K562 (cell line): Measurements from ENCODE around the gene SLC16A6. TPM values are rescaled to one million over a fixed set of nuclear protein-coding genes. Genes with fewer than 3 reads are reported as not detected.

Source experiments
- BCOR ChIP-seq: fragments of 450-650 bp; IDR thresholded peaks from 2 replicates; pipeline ENCODE4 v1.6.1; 2016
- FOXM1 ChIP-seq, 2 experiments: fragments of 450-650 bp in 1 of 2; sonication (generic) in 1 of 2; formaldehyde crosslinking in 1 of 2; IDR thresholded peaks; 2 replicates each; pipeline versions ENCODE4 v1.6.1 to v1.9.0; 2017 to 2022; ENCODE audit warnings: low read depth in 2 of 2, mild to moderate bottlenecking in 2 of 2, missing genetic modification reagents in 1 of 2, moderate library complexity in 1 of 2
- HSF4 ChIP-seq: fragments of 250-450 bp; sonication (Bioruptor Pico); IDR thresholded peaks from 2 replicates; pipeline ENCODE4 v2.1.2; 2022; ENCODE audit warnings: mild to moderate bottlenecking, moderate library complexity, borderline replicate concordance
- PHTF2 ChIP-seq: fragments of 250-450 bp; sonication (Bioruptor Pico); IDR thresholded peaks from 2 replicates; pipeline ENCODE4 v1.5.0; 2021; ENCODE audit warnings: mild to moderate bottlenecking
- POLR2H ChIP-seq: IDR thresholded peaks from 2 replicates; pipeline ENCODE4 v1.6.1; 2016; ENCODE audit warnings: missing genetic modification characterization, low read depth, mild to moderate bottlenecking, control low read depth, missing compliant biosample characterization, moderate library complexity
- THRAP3 ChIP-seq: fragments of 450-650 bp; IDR thresholded peaks from 2 replicates; pipeline ENCODE4 v1.6.1; 2016; ENCODE audit warnings: mild to moderate bottlenecking, inconsistent platforms, borderline replicate concordance
- ZFP30 ChIP-seq: fragments of 250-450 bp; sonication (Bioruptor Pico); IDR thresholded peaks from 2 replicates; pipeline ENCODE4 v1.8.0; 2022; ENCODE audit warnings: moderate library complexity, mild to moderate bottlenecking, inconsistent platforms, borderline replicate concordance
- ZNF507 ChIP-seq: conservative IDR thresholded peaks from 2 replicates; pipeline ENCODE4 v1.6.1; 2017; ENCODE audit warnings: missing genetic modification characterization, missing compliant biosample characterization
- polyA plus RNA-seq, 8 experiments: library from polyadenylated mRNA; depleted of rRNA in 4 of 8; stranded (reverse) in 5 of 8; unstranded in 3 of 8; fragments of >200 nt; fragmentation: Nextera tagmentation in 2 of 8; fragmentation: Illumina TruSeq in 1 of 8; extraction: Ambion mirVana in 2 of 8; extraction: Trizol in 1 of 8; gene quantifications; 2 replicates each; pipeline versions ENCODE4 v1.2.1 to v1.2.3, GENCODE V29; 2011 to 2014; ENCODE audit warnings: inconsistent platforms in 1 of 8, missing spikeins in 1 of 8
- total RNA-seq, 7 experiments: library from RNA; depleted of rRNA in 6 of 7; stranded (reverse); fragments of >200 nt in 6 of 7; fragmentation: Illumina TruSeq in 2 of 7; extraction: Trizol in 2 of 7; gene quantifications; 2 replicates each; pipeline versions ENCODE4 v1.2.1 to v1.2.3, GENCODE V29; 2011 to 2021; ENCODE audit warnings: low replicate concordance in 1 of 7
- TF ChIP-seq, protein P1 (sequence below): fragments of 250-450 bp; sonication (Bioruptor Pico); IDR thresholded peaks from 2 replicates; pipeline ENCODE4 v1.4.0; 2020
- TF ChIP-seq, protein P2 (sequence below): IDR thresholded peaks from 3 replicates; pipeline ENCODE4 v1.6.1; 2011; ENCODE audit warnings: borderline replicate concordance, mild to moderate bottlenecking, moderate library complexity; ENCODE audit not compliant: insufficient read length; ENCODE audit errors: extremely low read depth
- TF ChIP-seq, protein P3 (sequence below): fragments of 450-650 bp; IDR thresholded peaks from 2 replicates; pipeline ENCODE4 v1.6.1; 2016; ENCODE audit warnings: low read depth
- TF ChIP-seq, protein P4 (sequence below): sonication (generic); formaldehyde crosslinking; IDR thresholded peaks from 2 replicates; pipeline ENCODE4 v1.8.0; 2022; ENCODE audit warnings: mild to moderate bottlenecking, missing genetic modification reagents

SLC16A6 gene
- total and polyA plus RNA-seq, 9 of the 15 experiments (the other 6 are each of a cell fraction or from before 2014, with no cell fraction given): 0.05 to 0.31 (median 0.15) TPM

DNA sequence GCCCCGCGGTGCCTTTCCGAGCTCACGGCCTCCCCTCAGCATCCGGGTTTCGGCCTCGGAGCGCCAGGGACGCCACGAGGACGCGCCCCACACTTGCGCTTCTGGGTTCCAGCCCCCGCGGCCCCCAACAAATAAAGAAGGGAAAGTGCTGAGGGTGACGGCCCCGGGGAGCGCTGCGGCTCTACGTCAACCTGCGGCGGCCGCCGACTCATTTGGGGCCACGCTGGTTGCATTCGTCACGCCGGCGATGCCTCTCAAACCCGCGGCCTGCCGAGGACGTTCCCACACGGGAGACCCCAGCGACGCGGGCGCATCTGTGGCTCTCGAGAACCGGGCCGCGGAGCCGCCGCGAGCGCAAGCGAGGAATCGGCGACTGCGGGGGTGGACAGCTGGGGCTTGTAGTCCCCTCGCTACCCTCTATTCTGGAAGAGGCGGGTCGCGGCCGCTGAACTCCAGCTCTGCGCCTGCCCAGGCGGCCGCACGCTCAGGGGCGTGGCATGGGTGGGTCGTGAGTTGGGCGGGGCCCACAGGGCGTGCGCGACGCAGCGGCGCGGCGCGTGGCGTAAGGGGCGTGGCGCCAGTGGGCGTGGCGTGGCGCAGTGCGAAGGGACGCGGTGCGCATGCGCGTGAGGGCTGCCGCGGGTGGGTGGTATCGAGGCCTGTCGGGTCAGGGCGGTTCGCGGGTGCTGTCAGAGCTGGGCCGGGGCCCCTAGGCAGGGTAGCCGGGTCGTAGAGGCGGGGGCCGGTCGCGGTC is 43.3 kb downstream of the SLC16A6 start, which contains the start of gene AMZ2 (continued):
- TF ChIP-seq, protein P1, sequence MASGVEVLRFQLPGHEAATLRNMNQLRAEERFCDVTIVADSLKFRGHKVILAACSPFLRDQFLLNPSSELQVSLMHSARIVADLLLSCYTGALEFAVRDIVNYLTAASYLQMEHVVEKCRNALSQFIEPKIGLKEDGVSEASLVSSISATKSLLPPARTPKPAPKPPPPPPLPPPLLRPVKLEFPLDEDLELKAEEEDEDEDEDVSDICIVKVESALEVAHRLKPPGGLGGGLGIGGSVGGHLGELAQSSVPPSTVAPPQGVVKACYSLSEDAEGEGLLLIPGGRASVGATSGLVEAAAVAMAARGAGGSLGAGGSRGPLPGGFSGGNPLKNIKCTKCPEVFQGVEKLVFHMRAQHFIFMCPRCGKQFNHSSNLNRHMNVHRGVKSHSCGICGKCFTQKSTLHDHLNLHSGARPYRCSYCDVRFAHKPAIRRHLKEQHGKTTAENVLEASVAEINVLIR: 0 out of 2 replicates have a peak, but pooled peaks have one; percentile 14
- TF ChIP-seq THRAP3 (no peak), ZFP30 (no peak), PHTF2 (CRISPR knock-in tag) (no peak), FOXM1 (IDR thresholded peaks at IDR 0.05; ENCODE audit: low read depth) (no peak), FOXM1 (CRISPR knock-in tag; IDR thresholded peaks at IDR 0.05; ENCODE audit: low read depth) (0 out of 2 replicates have a peak, but pooled peaks have one; percentile 6), BCOR (0 out of 2 replicates have a peak, but pooled peaks have one; percentile 6), POLR2H (tag) (peak; percentile 77), HSF4 (no peak), ZNF507 (tag) (no peak)
- TF ChIP-seq, protein P2, sequence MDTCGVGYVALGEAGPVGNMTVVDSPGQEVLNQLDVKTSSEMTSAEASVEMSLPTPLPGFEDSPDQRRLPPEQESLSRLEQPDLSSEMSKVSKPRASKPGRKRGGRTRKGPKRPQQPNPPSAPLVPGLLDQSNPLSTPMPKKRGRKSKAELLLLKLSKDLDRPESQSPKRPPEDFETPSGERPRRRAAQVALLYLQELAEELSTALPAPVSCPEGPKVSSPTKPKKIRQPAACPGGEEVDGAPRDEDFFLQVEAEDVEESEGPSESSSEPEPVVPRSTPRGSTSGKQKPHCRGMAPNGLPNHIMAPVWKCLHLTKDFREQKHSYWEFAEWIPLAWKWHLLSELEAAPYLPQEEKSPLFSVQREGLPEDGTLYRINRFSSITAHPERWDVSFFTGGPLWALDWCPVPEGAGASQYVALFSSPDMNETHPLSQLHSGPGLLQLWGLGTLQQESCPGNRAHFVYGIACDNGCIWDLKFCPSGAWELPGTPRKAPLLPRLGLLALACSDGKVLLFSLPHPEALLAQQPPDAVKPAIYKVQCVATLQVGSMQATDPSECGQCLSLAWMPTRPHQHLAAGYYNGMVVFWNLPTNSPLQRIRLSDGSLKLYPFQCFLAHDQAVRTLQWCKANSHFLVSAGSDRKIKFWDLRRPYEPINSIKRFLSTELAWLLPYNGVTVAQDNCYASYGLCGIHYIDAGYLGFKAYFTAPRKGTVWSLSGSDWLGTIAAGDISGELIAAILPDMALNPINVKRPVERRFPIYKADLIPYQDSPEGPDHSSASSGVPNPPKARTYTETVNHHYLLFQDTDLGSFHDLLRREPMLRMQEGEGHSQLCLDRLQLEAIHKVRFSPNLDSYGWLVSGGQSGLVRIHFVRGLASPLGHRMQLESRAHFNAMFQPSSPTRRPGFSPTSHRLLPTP: no peak
- TF ChIP-seq, protein P3, sequence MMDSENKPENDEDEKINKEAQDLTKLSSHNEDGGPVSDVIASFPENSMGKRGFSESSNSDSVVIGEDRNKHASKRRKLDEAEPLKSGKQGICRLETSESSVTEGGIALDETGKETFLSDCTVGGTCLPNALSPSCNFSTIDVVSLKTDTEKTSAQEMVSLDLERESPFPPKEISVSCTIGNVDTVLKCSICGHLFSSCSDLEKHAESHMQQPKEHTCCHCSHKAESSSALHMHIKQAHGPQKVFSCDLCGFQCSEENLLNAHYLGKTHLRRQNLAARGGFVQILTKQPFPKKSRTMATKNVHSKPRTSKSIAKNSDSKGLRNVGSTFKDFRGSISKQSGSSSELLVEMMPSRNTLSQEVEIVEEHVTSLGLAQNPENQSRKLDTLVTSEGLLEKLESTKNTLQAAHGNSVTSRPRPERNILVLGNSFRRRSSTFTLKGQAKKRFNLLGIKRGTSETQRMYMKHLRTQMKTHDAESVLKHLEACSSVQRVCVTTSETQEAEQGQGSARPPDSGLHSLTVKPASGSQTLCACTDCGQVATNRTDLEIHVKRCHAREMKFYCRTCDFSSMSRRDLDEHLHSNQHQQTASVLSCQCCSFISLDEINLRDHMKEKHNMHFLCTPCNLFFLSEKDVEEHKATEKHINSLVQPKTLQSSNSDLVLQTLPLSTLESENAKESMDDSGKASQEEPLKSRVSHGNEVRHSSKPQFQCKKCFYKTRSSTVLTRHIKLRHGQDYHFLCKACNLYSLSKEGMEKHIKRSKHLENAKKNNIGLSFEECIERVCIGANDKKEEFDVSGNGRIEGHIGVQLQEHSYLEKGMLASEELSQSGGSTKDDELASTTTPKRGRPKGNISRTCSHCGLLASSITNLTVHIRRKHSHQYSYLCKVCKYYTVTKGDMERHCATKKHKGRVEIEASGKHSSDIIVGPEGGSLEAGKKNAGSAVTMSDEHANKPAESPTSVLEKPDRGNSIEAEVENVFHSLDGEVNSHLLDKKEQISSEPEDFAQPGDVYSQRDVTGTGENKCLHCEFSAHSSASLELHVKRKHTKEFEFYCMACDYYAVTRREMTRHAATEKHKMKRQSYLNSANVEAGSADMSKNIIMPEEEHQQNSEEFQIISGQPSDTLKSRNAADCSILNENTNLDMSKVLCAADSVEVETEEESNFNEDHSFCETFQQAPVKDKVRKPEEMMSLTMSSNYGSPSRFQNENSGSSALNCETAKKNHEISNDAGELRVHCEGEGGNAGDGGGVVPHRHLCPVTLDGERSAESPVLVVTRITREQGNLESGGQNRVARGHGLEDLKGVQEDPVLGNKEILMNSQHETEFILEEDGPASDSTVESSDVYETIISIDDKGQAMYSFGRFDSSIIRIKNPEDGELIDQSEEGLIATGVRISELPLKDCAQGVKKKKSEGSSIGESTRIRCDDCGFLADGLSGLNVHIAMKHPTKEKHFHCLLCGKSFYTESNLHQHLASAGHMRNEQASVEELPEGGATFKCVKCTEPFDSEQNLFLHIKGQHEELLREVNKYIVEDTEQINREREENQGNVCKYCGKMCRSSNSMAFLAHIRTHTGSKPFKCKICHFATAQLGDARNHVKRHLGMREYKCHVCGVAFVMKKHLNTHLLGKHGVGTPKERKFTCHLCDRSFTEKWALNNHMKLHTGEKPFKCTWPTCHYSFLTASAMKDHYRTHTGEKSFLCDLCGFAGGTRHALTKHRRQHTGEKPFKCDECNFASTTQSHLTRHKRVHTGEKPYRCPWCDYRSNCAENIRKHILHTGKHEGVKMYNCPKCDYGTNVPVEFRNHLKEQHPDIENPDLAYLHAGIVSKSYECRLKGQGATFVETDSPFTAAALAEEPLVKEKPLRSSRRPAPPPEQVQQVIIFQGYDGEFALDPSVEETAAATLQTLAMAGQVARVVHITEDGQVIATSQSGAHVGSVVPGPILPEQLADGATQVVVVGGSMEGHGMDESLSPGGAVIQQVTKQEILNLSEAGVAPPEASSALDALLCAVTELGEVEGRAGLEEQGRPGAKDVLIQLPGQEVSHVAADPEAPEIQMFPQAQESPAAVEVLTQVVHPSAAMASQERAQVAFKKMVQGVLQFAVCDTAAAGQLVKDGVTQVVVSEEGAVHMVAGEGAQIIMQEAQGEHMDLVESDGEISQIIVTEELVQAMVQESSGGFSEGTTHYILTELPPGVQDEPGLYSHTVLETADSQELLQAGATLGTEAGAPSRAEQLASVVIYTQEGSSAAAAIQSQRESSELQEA: no peak
- TF ChIP-seq, protein P4, sequence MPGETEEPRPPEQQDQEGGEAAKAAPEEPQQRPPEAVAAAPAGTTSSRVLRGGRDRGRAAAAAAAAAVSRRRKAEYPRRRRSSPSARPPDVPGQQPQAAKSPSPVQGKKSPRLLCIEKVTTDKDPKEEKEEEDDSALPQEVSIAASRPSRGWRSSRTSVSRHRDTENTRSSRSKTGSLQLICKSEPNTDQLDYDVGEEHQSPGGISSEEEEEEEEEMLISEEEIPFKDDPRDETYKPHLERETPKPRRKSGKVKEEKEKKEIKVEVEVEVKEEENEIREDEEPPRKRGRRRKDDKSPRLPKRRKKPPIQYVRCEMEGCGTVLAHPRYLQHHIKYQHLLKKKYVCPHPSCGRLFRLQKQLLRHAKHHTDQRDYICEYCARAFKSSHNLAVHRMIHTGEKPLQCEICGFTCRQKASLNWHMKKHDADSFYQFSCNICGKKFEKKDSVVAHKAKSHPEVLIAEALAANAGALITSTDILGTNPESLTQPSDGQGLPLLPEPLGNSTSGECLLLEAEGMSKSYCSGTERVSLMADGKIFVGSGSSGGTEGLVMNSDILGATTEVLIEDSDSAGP (CRISPR knock-in tag): no peak
